ENCODE measurements around the gene ZNRF3.

Gene ZNRF3

GRCh38 chr22:29006346-29006745, 123.0 kb downstream of the ZNRF3 start:
- Histone ChIP-seq H3K9me3 (ENCODE audit: control insufficient read depth, insufficient read depth, low read depth, low read length) (no peaks in the 10 kb centered on the region), H3K4me3 (ENCODE audit: low read depth, low read length) (no peak overlapping the region), H3K27ac (ENCODE audit: extremely low read depth, low read depth, low read length) (no peak overlapping the region), H3K36me3 (ENCODE audit: control insufficient read depth in 2 of 2, insufficient read depth in 1 of 2, low read length in 2 of 2) (no peaks in the 10 kb centered on the region), H3K4me1 (ENCODE audit: control insufficient read depth, insufficient read depth, low read length) (peaks cover 12% of the 10 kb centered on the region)
- TF ChIP-seq, protein P1, sequence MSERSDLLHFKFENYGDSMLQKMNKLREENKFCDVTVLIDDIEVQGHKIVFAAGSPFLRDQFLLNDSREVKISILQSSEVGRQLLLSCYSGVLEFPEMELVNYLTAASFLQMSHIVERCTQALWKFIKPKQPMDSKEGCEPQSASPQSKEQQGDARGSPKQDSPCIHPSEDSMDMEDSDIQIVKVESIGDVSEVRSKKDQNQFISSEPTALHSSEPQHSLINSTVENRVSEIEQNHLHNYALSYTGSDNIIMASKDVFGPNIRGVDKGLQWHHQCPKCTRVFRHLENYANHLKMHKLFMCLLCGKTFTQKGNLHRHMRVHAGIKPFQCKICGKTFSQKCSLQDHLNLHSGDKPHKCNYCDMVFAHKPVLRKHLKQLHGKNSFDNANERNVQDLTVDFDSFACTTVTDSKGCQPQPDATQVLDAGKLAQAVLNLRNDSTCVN (tag by site-specific recombination; optimal IDR thresholded peaks at IDR 0.05) = no peak
- TF ChIP-seq ZNF837 (tag by site-specific recombination; IDR thresholded peaks at IDR 0.05) = no peak
- no peak for TF ChIP-seq ZBTB8A (tag by site-specific recombination; IDR thresholded peaks at IDR 0.05)
- no peak for TF ChIP-seq ZNF10 (tag by site-specific recombination; IDR thresholded peaks at IDR 0.05)
- TF ChIP-seq ZNF391 (tag by site-specific recombination; IDR thresholded peaks at IDR 0.05; ENCODE audit: borderline replicate concordance, low read depth) = no peak
- no peak for TF ChIP-seq ZNF510 (tag by site-specific recombination; IDR thresholded peaks at IDR 0.05; ENCODE audit: insufficient replicate concordance)
- TF ChIP-seq ZNF404 (tag by site-specific recombination; IDR thresholded peaks at IDR 0.05) = no peak
- no peak for TF ChIP-seq ZNF239 (tag by site-specific recombination; IDR thresholded peaks at IDR 0.05)
- no peak for TF ChIP-seq ZXDB (tag by site-specific recombination; IDR thresholded peaks at IDR 0.05)
- TF ChIP-seq ZNF76 (tag by site-specific recombination; IDR thresholded peaks at IDR 0.05; ENCODE audit: borderline replicate concordance, low read depth) = no peak
- no peak for TF ChIP-seq ZNF311 (tag by site-specific recombination; IDR thresholded peaks at IDR 0.05; ENCODE audit: borderline replicate concordance)
- TF ChIP-seq ZNF571 (tag by site-specific recombination; IDR thresholded peaks at IDR 0.05) = no peak
- TF ChIP-seq, protein P2, sequence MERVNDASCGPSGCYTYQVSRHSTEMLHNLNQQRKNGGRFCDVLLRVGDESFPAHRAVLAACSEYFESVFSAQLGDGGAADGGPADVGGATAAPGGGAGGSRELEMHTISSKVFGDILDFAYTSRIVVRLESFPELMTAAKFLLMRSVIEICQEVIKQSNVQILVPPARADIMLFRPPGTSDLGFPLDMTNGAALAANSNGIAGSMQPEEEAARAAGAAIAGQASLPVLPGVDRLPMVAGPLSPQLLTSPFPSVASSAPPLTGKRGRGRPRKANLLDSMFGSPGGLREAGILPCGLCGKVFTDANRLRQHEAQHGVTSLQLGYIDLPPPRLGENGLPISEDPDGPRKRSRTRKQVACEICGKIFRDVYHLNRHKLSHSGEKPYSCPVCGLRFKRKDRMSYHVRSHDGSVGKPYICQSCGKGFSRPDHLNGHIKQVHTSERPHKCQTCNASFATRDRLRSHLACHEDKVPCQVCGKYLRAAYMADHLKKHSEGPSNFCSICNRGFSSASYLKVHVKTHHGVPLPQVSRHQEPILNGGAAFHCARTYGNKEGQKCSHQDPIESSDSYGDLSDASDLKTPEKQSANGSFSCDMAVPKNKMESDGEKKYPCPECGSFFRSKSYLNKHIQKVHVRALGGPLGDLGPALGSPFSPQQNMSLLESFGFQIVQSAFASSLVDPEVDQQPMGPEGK (tag by site-specific recombination; IDR thresholded peaks at IDR 0.05) = no peak
- TF ChIP-seq ZFHX2 (tag by site-specific recombination; conservative IDR thresholded peaks at IDR 0.05) = no peak
- no peak for TF ChIP-seq ZBTB7A (tag by site-specific recombination; IDR thresholded peaks at IDR 0.05; ENCODE audit: low read depth)
- no peak for TF ChIP-seq ZNF621 (tag by site-specific recombination; IDR thresholded peaks at IDR 0.05)
- CTCF ChIA-PET = no interaction called here
- POLR2A ChIA-PET = interaction anchor here (0.6 to 1.2 kb wide), 2 partner anchors 14 to 51 kb away, joined by 5 read pairs; no protein-coding TSS in a partner anchor

- H3K36me3 ChIP-seq (ENCODE audit: control insufficient read depth in 2 of 2, insufficient read depth in 1 of 2, low read length in 2 of 2) = no peaks in the 10 kb centered on the region
- TF ChIP-seq, protein P3, sequence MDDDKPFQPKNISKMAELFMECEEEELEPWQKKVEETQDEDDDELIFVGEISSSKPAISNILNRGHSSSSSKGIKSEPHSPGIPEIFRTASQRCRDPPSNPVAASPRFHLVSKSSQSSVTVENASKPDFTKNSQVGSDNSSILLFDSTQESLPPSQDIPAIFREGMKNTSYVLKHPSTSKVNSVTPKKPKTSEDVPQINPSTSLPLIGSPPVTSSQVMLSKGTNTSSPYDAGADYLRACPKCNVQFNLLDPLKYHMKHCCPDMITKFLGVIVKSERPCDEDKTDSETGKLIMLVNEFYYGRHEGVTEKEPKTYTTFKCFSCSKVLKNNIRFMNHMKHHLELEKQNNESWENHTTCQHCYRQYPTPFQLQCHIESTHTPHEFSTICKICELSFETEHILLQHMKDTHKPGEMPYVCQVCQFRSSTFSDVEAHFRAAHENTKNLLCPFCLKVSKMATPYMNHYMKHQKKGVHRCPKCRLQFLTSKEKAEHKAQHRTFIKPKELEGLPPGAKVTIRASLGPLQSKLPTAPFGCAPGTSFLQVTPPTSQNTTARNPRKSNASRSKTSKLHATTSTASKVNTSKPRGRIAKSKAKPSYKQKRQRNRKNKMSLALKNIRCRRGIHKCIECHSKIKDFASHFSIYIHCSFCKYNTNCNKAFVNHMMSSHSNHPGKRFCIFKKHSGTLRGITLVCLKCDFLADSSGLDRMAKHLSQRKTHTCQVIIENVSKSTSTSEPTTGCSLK (tag by site-specific recombination; IDR thresholded peaks at IDR 0.05) = no peak
- TF ChIP-seq BCL6B (tag by site-specific recombination; IDR thresholded peaks at IDR 0.05) (no peak), ZNF266 (tag by site-specific recombination; IDR thresholded peaks at IDR 0.05; ENCODE audit: low read depth) (no peak), ZNF843 (tag by site-specific recombination; IDR thresholded peaks at IDR 0.05) (no peak), HIC1 (tag by site-specific recombination; IDR thresholded peaks at IDR 0.05) (no peak), MZF1 (tag by site-specific recombination; IDR thresholded peaks at IDR 0.05; ENCODE audit: borderline replicate concordance) (no peak)
- CTCF ChIA-PET = no interaction called here
- H3K9me3 ChIP-seq (ENCODE audit: control insufficient read depth, insufficient read depth, low read depth, low read length) = no peaks in the 10 kb centered on the region
- H3K27ac ChIP-seq (ENCODE audit: extremely low read depth, low read depth, low read length) = no peak overlapping the region
- peaks cover 6% of the 10 kb centered on the region for H3K4me1 ChIP-seq (ENCODE audit: control insufficient read depth, insufficient read depth, low read length)
- POLR2A ChIA-PET = no interaction called here
- no peak overlapping the region for H3K4me3 ChIP-seq (ENCODE audit: low read depth, low read length)
These were observed 125.8 kb downstream of the ZNRF3 start for GRCh38 chr22:29009148-29009547.
